NCI-H524 (cell line): Measurements from ENCODE around the gene ECM1.
A peak's percentile ranks its signal among the peaks of the same experiment; 100 is the strongest.

Experiments used
- DNase-seq, 2 experiments: peaks; one replicate each; lab custom pipeline; 2025; lab: John Stamatoyannopoulos, UW

The ECM1 gene

GRCh38 chr1:150558761-150559655 is 51.1 kb downstream of the ECM1 start:
- no peak for DNase-seq

GRCh38 chr1:150559656-150560010 is 51.7 kb downstream of the ECM1 start:
- DNase-seq, result no peak

GRCh38 chr1:150560011-150560438 is 52.1 kb downstream of the ECM1 start:
- peak; percentile 35 to 68 for DNase-seq

- DNase-seq, result peak; percentile 57 to 83
Observed at GRCh38 chr1:150560576-150561253, 52.8 kb downstream of the ECM1 start.

- DNase-seq, result peak; percentile 57 to 83
Observed at GRCh38 chr1:150561254-150561973, 53.5 kb downstream of the ECM1 start.

GRCh38 chr1:150561974-150562445 is 54.1 kb downstream of the ECM1 start:
- peak; percentile 41 to 68 for DNase-seq

GRCh38 chr1:150562446-150563339 is 54.8 kb downstream of the ECM1 start:
- DNase-seq, result no peak
